Heart left ventricle (tissue), 16 donors: ENCODE measurements around the gene ESR2. TPM values are rescaled to one million over a fixed set of nuclear protein-coding genes. Genes with fewer than 3 reads are reported as not detected.

Experiments
- ATAC-seq, 4 donors: fragments of 200-7000 bp; cut with Tn5 transposase; one replicate each; pipeline ENCODE4 v1.9.1; 2020 to 2022; ENCODE audit warnings: moderate library complexity in 4 of 4, mild to moderate bottlenecking in 3 of 4, moderate number of reproducible peaks in 1 of 4
- DNase-seq, 5 donors: peaks; one replicate each; pipeline ENCODE4 v3.0.0-alpha.2; 2020
- H3K27ac ChIP-seq, 12 donors: fragments of 200-600 bp; sonication (generic) in 4 of 12; one replicate each; pipeline versions ENCODE4 v1.5.0 to v1.8.0; 2016 to 2022; ENCODE audit warnings: mild to moderate bottlenecking in 2 of 12
- H3K27me3 ChIP-seq, 9 donors: fragments of 200-600 bp; sonication (generic) in 2 of 9; one replicate each; pipeline versions ENCODE4 v1.5.1 to v1.8.0; 2016 to 2022; ENCODE audit warnings: mild to moderate bottlenecking in 3 of 9
- H3K36me3 ChIP-seq, 9 donors: fragments of 200-600 bp; sonication (generic) in 2 of 9; one replicate each; pipeline versions ENCODE4 v1.5.0 to v1.8.0; 2018 to 2022; ENCODE audit warnings: mild to moderate bottlenecking in 2 of 9
- H3K4me1 ChIP-seq, 12 donors: fragments of 200-600 bp; sonication (generic) in 4 of 12; one replicate each; pipeline versions ENCODE4 v1.5.0 to v1.8.0; 2016 to 2022; ENCODE audit warnings: mild to moderate bottlenecking in 3 of 12
- H3K4me3 ChIP-seq, 12 donors: fragments of 200-600 bp; sonication (generic) in 4 of 12; one replicate each; pipeline versions ENCODE4 v1.5.0 to v1.8.0; 2017 to 2022; ENCODE audit warnings: mild to moderate bottlenecking in 9 of 12, moderate library complexity in 4 of 12
- H3K9me3 ChIP-seq, 12 donors: fragments of 200-600 bp; sonication (generic) in 4 of 12; one replicate each; pipeline versions ENCODE4 v1.5.0 to v1.8.0; 2016 to 2022; ENCODE audit warnings: mild to moderate bottlenecking in 1 of 12
- POLR2A ChIP-seq, 2 donors: fragments of 450-650 bp; IDR thresholded peaks; one replicate each; pipeline ENCODE4 v1.6.1; 2017; ENCODE audit warnings: antibody characterized with exemption in 2 of 2, mild to moderate bottlenecking in 2 of 2, moderate library complexity in 2 of 2
- WGBS, 4 donors: extraction: QIAGEN DNeasy Blood & Tissue Kit in 2 of 4; methylation state at CpG; one replicate each; pipeline versions ENCODE4 v1.1.5 to v1.1.7; 2013 to 2018; 5-methylcytosine and 5-hydroxymethylcytosine counted together
- intact Hi-C, 10 donors: fragments of 100-400 bp; cut with DNase I; formaldehyde crosslinking; loops; one replicate each; pipeline versions ENCODE4 v1.11.1 to v1.14.2; 2022
- polyA plus RNA-seq, 2 donors: library from polyadenylated mRNA; stranded (reverse); fragments of 200-250 nt; gene quantifications; one replicate each; pipeline ENCODE4 v1.2.3, GENCODE V29; 2013
- total RNA-seq, 9 donors: library from RNA; depleted of rRNA in 2 of 9; stranded (reverse); fragments of >200 nt in 2 of 9; fragmentation: NEBNext Ultra II Directional in 3 of 9; extraction: Animal tissue kit (Norgen Biotek cat#: 25700) in 3 of 9; gene quantifications; one replicate each; pipeline versions ENCODE4 v1.1.0 to v1.2.4, GENCODE V29; 2016 to 2023
- TF ChIP-seq, protein P1 (sequence below), 12 donors: fragments of 200-600 bp; sonication (generic) in 4 of 12; IDR thresholded peaks; one replicate each; pipeline versions ENCODE4 v1.5.0 to v1.8.0; 2018 to 2022; ENCODE audit warnings: antibody characterized with exemption in 12 of 12, mild to moderate bottlenecking in 5 of 12
- donor health status: ischemic (EF 13 %, LVEDD 7.1; RV severe dilation, severe dysfunction).
- donor health status: healthy with polysubstance abuse.
- donor health status: DM: no; HTN: yes; CAD: no.
- donor health status: DM: no; HTN: no; CAD: no.
- donor health status: ischemic (EF 25% LVEDD 6.9; RV normal size, moderate dysfunction).
- donor health status: ischemic (EF 25% LVEDD 5.7; RV mildly dilated, moderate dysfunction).
- donor health status: healthy.
- donor health status: DM: yes; HTN: yes; CAD: no.
- donor health status: ischemic (EF 35%, LVEDD 5.7; RV mildly dilated, moderate dysfunction).
- donor health status: nonischemic (EF 11% LVEDD 7.7; RV severe dilation, severe dysfunction).
- donor health status: DM: yes; HTN: yes; CAD: no.
- donor health status: PGD.
- donor health status: ischemic (EF 29% LVEDD 5.4; RV normal size, mild dysfunction).
- donor health status: nonischemic (EF 23%, LVEDD 6.1; RV moderate dilation, normal function).

Gene ESR2
- total and polyA plus RNA-seq, 11 donors, result 0.15 to 1.7 (median 0.61) TPM

GRCh38 chr14:64266239-64266638 is 27.9 kb downstream of the ESR2 start:
- 48 to 71% (median 61%) methylated on average over 2 of the region's 2 CpGs for WGBS, 4 donors
- no peak for ATAC-seq
- H3K4me3 ChIP-seq, result no peak overlapping the region
- H3K4me1 ChIP-seq, result no peaks in the 10 kb centered on the region
- H3K27me3 ChIP-seq, result no peaks in the 10 kb centered on the region
- TF ChIP-seq POLR2A (IDR thresholded peaks at IDR 0.05), result no peak
- TF ChIP-seq, protein P1, sequence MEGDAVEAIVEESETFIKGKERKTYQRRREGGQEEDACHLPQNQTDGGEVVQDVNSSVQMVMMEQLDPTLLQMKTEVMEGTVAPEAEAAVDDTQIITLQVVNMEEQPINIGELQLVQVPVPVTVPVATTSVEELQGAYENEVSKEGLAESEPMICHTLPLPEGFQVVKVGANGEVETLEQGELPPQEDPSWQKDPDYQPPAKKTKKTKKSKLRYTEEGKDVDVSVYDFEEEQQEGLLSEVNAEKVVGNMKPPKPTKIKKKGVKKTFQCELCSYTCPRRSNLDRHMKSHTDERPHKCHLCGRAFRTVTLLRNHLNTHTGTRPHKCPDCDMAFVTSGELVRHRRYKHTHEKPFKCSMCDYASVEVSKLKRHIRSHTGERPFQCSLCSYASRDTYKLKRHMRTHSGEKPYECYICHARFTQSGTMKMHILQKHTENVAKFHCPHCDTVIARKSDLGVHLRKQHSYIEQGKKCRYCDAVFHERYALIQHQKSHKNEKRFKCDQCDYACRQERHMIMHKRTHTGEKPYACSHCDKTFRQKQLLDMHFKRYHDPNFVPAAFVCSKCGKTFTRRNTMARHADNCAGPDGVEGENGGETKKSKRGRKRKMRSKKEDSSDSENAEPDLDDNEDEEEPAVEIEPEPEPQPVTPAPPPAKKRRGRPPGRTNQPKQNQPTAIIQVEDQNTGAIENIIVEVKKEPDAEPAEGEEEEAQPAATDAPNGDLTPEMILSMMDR (IDR thresholded peaks at IDR 0.05), result no peak
- no peaks in the 10 kb centered on the region for H3K36me3 ChIP-seq
- no peaks in the 10 kb centered on the region for H3K9me3 ChIP-seq
- H3K27ac ChIP-seq, result no peak overlapping the region
- intact Hi-C loops, result no loop called here
- no peak for DNase-seq

- no peaks in the 10 kb centered on the region for H3K9me3 ChIP-seq
- H3K4me1 ChIP-seq, result no peaks in the 10 kb centered on the region
- no peak for DNase-seq
- no peak overlapping the region for H3K27ac ChIP-seq
- no peaks in the 10 kb centered on the region for H3K36me3 ChIP-seq
- 88 to 97% (median 95%) methylated on average over 1 of the region's 1 CpG for WGBS, 4 donors
- no peak overlapping the region for H3K4me3 ChIP-seq
- TF ChIP-seq, protein P1 (IDR thresholded peaks at IDR 0.05), result no peak
- no peak for TF ChIP-seq POLR2A (IDR thresholded peaks at IDR 0.05)
- ATAC-seq, result no peak
- no peaks in the 10 kb centered on the region for H3K27me3 ChIP-seq
- intact Hi-C loops, result no loop called here
Observed at GRCh38 chr14:64265222-64265621, 28.9 kb downstream of the ESR2 start.

DNA sequence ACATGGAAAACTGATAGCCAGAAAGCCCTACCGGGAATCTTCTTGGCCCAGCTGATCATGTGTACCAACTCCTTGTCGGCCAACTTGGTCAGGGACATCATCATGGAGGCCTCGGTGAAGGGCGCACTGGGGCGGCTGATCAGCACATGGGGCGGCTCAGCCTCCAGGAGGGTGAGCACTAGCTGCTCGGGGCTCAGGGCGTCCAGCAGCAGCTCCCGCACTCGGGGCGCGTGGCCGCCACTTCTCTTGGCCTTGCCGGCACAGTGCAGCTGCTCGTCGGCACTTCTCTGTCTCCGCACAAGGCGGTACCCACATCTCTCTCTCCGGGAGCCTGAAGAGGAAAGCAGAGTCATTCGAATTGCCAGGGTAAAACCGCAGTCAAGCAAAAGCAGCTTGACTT is 33.8 kb downstream of the ESR2 start:
- no peak overlapping the region for H3K4me3 ChIP-seq
- H3K9me3 ChIP-seq, result no peaks in the 10 kb centered on the region
- H3K27ac ChIP-seq, result no peak overlapping the region
- WGBS, 4 donors, result 90 to 95% (median 95%) methylated on average over 21 of the region's 21 CpGs
- ATAC-seq, result no peak
- no peaks in the 10 kb centered on the region for H3K4me1 ChIP-seq
- no peaks in the 10 kb centered on the region for H3K27me3 ChIP-seq
- intact Hi-C loops, result no loop called here
- H3K36me3 ChIP-seq, result no peaks in the 10 kb centered on the region
- TF ChIP-seq, protein P1 (IDR thresholded peaks at IDR 0.05), result no peak
- no peak for TF ChIP-seq POLR2A (IDR thresholded peaks at IDR 0.05)
- DNase-seq, result no peak

GRCh38 chr14:64255756-64256155 is 38.4 kb downstream of the ESR2 start:
- WGBS, 4 donors, result 80 to 94% (median 91%) methylated on average over 1 of the region's 1 CpG
- ATAC-seq, result no peak

More at GRCh38 chr14:64255756-64256155, 38.4 kb downstream of the ESR2 start:
- intact Hi-C loops, result no loop called here
- no peak overlapping the region for H3K27ac ChIP-seq
- no peaks in the 10 kb centered on the region for H3K4me1 ChIP-seq
- TF ChIP-seq, protein P1 (IDR thresholded peaks at IDR 0.05), result no peak
- TF ChIP-seq POLR2A (IDR thresholded peaks at IDR 0.05), result no peak
- no peak for DNase-seq
- H3K4me3 ChIP-seq, result no peak overlapping the region
- H3K27me3 ChIP-seq, result no peaks in the 10 kb centered on the region
- no peaks in the 10 kb centered on the region for H3K36me3 ChIP-seq
- no peaks in the 10 kb centered on the region for H3K9me3 ChIP-seq
